MM.1S (cell line): Measurements from ENCODE around the gene LILRB5.

Experiments
- DNase-seq: peaks from one replicate; pipeline ENCODE4 v3.0.0-alpha.2; 2015
- H2AFZ ChIP-seq: fragments of 300-600 bp; sonication (generic); 2 replicates; pipeline ENCODE4 v1.6.0; 2016; ENCODE audit warnings: antibody characterized with exemption, low read length
- H3F3A ChIP-seq: fragments of 300-600 bp; sonication (generic); 2 replicates; pipeline ENCODE4 v1.6.1; 2016; ENCODE audit warnings: mild to moderate bottlenecking, antibody characterized with exemption, low read length, moderate library complexity, mixed read lengths; ENCODE audit not compliant: insufficient read depth
- H3K27ac ChIP-seq: fragments of 300-600 bp; sonication (generic); 2 replicates; pipeline ENCODE4 v1.5.1; 2016; ENCODE audit warnings: mild to moderate bottlenecking, low read length
- H3K27me3 ChIP-seq: fragments of 300-600 bp; sonication (generic); replicated peaks from 2 replicates; pipeline ENCODE4 v1.6.0; 2016; ENCODE audit warnings: low read length; ENCODE audit not compliant: insufficient read depth
- H3K36me3 ChIP-seq: fragments of 300-600 bp; sonication (generic); replicated peaks from 2 replicates; pipeline ENCODE4 v1.6.1; 2016; ENCODE audit warnings: mild to moderate bottlenecking, low read length, mixed read lengths; ENCODE audit not compliant: insufficient read depth
- H3K4me1 ChIP-seq: fragments of 300-600 bp; sonication (generic); 2 replicates; pipeline ENCODE4 v1.6.1; 2016; ENCODE audit warnings: low read length, mixed read lengths
- H3K4me2 ChIP-seq: fragments of 300-600 bp; sonication (generic); 2 replicates; pipeline ENCODE4 v1.6.0; 2016; ENCODE audit warnings: low read depth, low read length
- H3K4me3 ChIP-seq: fragments of 300-600 bp; sonication (generic); 2 replicates; pipeline ENCODE4 v1.5.1; 2016; ENCODE audit warnings: low read length, mixed read lengths
- H3K79me2 ChIP-seq: fragments of 300-600 bp; sonication (generic); 2 replicates; pipeline ENCODE4 v1.6.1; 2016; ENCODE audit warnings: mixed run types, low read length, mixed read lengths
- H3K9ac ChIP-seq: fragments of 300-600 bp; sonication (generic); 2 replicates; pipeline ENCODE4 v1.6.1; 2016; ENCODE audit warnings: low read length, mixed read lengths
- H3K9me2 ChIP-seq: fragments of 300-600 bp; sonication (generic); replicated peaks from 2 replicates; pipeline ENCODE4 v1.6.1; 2016; ENCODE audit warnings: mild to moderate bottlenecking, low read length, mixed read lengths; ENCODE audit not compliant: insufficient read depth
- H3K9me3 ChIP-seq: fragments of 300-600 bp; sonication (generic); replicated peaks from 2 replicates; pipeline ENCODE4 v1.6.1; 2016; ENCODE audit warnings: mild to moderate bottlenecking, low read length, mixed read lengths; ENCODE audit not compliant: insufficient read depth
- H4K20me1 ChIP-seq: fragments of 300-600 bp; sonication (generic); 2 replicates; pipeline ENCODE4 v1.6.1; 2016; ENCODE audit warnings: mild to moderate bottlenecking, low read length, moderate library complexity, mixed read lengths; ENCODE audit not compliant: insufficient read depth
- CTCF ChIP-seq: fragments of 300-600 bp; sonication (generic); IDR thresholded peaks from 2 replicates; pipeline ENCODE4 v1.5.1; 2016; ENCODE audit warnings: antibody characterized with exemption, low read length, mixed read lengths
- EZH2 ChIP-seq: fragments of 300-600 bp; sonication (generic); optimal IDR thresholded peaks from 2 replicates; pipeline ENCODE3; 2017; ENCODE audit warnings: low read depth, mild to moderate bottlenecking, antibody characterized with exemption, low read length, mixed read lengths
- EZH2phosphoT487 ChIP-seq: fragments of 300-600 bp; sonication (generic); IDR thresholded peaks from 2 replicates; pipeline ENCODE4 v1.6.1; 2018; ENCODE audit warnings: antibody characterized with exemption, low read length

Gene LILRB5

DNA sequence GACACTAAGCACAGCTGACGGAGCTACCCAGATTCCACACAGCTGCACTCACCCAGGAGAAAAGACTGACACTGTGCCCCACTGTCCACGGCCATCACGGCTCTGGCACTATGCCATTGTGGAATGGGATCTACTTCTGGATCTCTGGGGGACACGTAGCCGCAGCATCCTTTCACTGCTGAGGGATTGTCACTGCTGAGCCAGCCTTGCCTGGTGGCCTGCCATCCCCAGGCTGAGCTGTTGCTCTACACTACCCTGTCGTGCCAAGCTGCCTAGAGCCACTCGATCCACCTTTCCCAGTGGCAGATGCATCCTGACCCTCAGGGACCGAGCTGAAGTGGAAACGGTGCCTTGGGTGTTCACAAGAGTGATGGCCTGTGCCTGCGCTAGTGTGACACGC lies 5.0 kb upstream of the LILRB5 start:
- Histone ChIP-seq H4K20me1 (no peaks in the 10 kb centered on the region), H3K4me1 (no peaks in the 10 kb centered on the region), H3K9me2 (no peaks in the 10 kb centered on the region), H3K27ac (no peak overlapping the region), H3K27me3 (peaks cover 72% of the 10 kb centered on the region), H3K9me3 (no peaks in the 10 kb centered on the region), H3K79me2 (no peaks in the 10 kb centered on the region), H3K36me3 (no peaks in the 10 kb centered on the region), H3K4me2 (no peak overlapping the region), H3F3A (no peaks in the 10 kb centered on the region), H3K4me3 (no peak overlapping the region), H3K9ac (no peak overlapping the region), H2AFZ (no peak overlapping the region)
- TF ChIP-seq EZH2 = no peak
- TF ChIP-seq EZH2phosphoT487 = no peak
- TF ChIP-seq CTCF = no peak
- DNase-seq = no peak

GRCh38 chr19:54256250-54257115 lies 590 bp downstream of the LILRB5 start:
- Histone ChIP-seq H3K9me3 (no peaks in the 10 kb centered on the region), H3K36me3 (no peaks in the 10 kb centered on the region), H3K79me2 (no peaks in the 10 kb centered on the region), H3K27me3 (peaks cover 93% of the 10 kb centered on the region), H4K20me1 (no peaks in the 10 kb centered on the region), H3K4me2 (no peak overlapping the region), H3F3A (no peaks in the 10 kb centered on the region), H3K9ac (no peak overlapping the region), H3K4me1 (no peaks in the 10 kb centered on the region), H3K4me3 (no peak overlapping the region), H3K27ac (no peak overlapping the region), H3K9me2 (no peaks in the 10 kb centered on the region), H2AFZ (no peak overlapping the region)
- no peak for DNase-seq
- TF ChIP-seq CTCF = no peak
- TF ChIP-seq EZH2phosphoT487 = no peak
- no peak for TF ChIP-seq EZH2

DNA sequence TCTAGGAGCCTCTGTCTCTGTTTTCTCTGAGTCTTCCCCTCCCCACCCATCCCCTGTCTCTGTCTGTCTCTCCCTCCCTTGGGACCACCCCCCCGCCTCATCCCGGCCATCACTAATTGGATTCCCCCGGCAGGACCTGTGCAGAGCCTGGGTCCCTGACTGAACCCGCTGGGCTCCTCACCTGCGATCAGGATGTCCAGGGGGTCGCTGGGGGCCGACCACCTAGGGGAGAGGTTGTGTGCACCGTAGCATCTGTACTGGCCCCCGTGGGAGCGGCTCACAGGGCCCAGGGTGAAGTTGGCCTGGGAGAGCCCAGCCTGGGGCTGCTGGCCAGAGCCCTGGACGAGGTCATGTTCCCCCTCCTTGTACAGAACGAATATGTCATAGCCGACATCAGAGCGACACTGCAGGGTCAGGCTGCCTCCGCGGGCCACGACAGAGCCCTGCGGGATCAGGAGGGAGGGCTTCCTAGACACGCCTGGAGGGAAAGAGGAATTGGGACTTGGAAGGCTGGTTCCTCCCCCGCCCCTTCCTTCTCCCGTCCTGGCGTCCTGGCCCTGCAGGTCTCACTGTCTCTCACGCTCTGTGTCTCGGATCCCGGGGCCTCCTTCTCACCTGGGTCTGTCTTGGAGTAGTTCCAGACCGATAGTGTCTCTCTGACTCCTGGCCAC lies 1.8 kb downstream of the LILRB5 start:
- Histone ChIP-seq H3F3A (no peaks in the 10 kb centered on the region), H4K20me1 (no peaks in the 10 kb centered on the region), H3K4me1 (no peaks in the 10 kb centered on the region), H3K4me3 (no peak overlapping the region), H3K36me3 (no peaks in the 10 kb centered on the region), H3K9me3 (no peaks in the 10 kb centered on the region), H3K27ac (no peak overlapping the region), H3K4me2 (no peak overlapping the region), H3K9me2 (no peaks in the 10 kb centered on the region), H3K9ac (no peak overlapping the region), H2AFZ (no peak overlapping the region), H3K27me3 (peaks cover 86% of the 10 kb centered on the region), H3K79me2 (no peaks in the 10 kb centered on the region)
- TF ChIP-seq EZH2phosphoT487 = no peak
- no peak for TF ChIP-seq EZH2
- no peak for TF ChIP-seq CTCF
- DNase-seq = no peak
